Epithelial cell of proximal tubule (primary cell): ENCODE measurements around the gene OR10V1. TPM values are rescaled to one million over a fixed set of nuclear protein-coding genes. Genes with fewer than 3 reads are reported as not detected.
A peak's percentile ranks its signal among the peaks of the same experiment; 100 is the strongest.

Experiments used
- DNase-seq: peaks from one replicate; pipeline ENCODE4 v3.0.0-alpha.2; 2011; ENCODE audit warnings: low read depth
- H3K4me3 ChIP-seq: 2 replicates; pipeline ENCODE4 v1.5.1; 2011; ENCODE audit warnings: low read depth, mild to moderate bottlenecking, low read length
- CTCF ChIP-seq: conservative IDR thresholded peaks from 2 replicates; pipeline ENCODE4 v1.5.1; 2012; ENCODE audit warnings: low read depth, mild to moderate bottlenecking, low read length
- total RNA-seq: library from RNA; depleted of rRNA; stranded (reverse); fragments of >200 nt; gene quantifications from 2 replicates; pipeline ENCODE4 v1.2.3, GENCODE V29; 2015

Gene OR10V1
- total RNA-seq, 1 donor from 2014 or later, result not detected

- no peak for TF ChIP-seq CTCF
- H3K4me3 ChIP-seq, result peak overlapping the region; percentile 76
- DNase-seq, result peak; percentile 65
These were observed 42.3 kb upstream of the OR10V1 start for GRCh38 chr11:59755701-59756557.

- H3K4me3 ChIP-seq, result peak within 1 kb of the TSS; percentile 76
- TF ChIP-seq CTCF, result peak; percentile 4
- no peak for DNase-seq
These were observed 41.4 kb upstream of the OR10V1 start, which contains the start of gene STX3 for GRCh38 chr11:59754859-59755700. Gene STX3, plus strand, starts transcription at chr11:59755376. Its CDS starts 230 bp downstream, at chr11:59755606.

GRCh38 chr11:59754494-59754858 lies 40.8 kb upstream of the OR10V1 start:
- no peak for TF ChIP-seq CTCF
- DNase-seq, result no peak
- H3K4me3 ChIP-seq, result peak overlapping the region; percentile 76

- peak overlapping the region; percentile 76 for H3K4me3 ChIP-seq
- peak; percentile 90 for TF ChIP-seq CTCF
- DNase-seq, result no peak
These were observed 40.2 kb upstream of the OR10V1 start for GRCh38 chr11:59753650-59754493.

GRCh38 chr11:59746111-59746510 lies 32.5 kb upstream of the OR10V1 start:
- no peak for TF ChIP-seq CTCF
- no peak for DNase-seq
- no peak overlapping the region for H3K4me3 ChIP-seq

- no peak for TF ChIP-seq CTCF
- no peak overlapping the region for H3K4me3 ChIP-seq
- no peak for DNase-seq
These were observed 17.4 kb upstream of the OR10V1 start for GRCh38 chr11:59730896-59731565.
